Aorta (tissue), 5 donors: ENCODE results near the gene SASH3. TPM values are rescaled to one million over a fixed set of nuclear protein-coding genes. Genes with fewer than 3 reads are reported as not detected.

Source experiments
- ATAC-seq: fragments of 200-7000 bp; cut with Tn5 transposase; one replicate; pipeline ENCODE4 v1.9.1; 2022; ENCODE audit warnings: moderate library complexity; ENCODE audit not compliant: low FRiP score
- DNase-seq, 2 donors: peaks; one replicate each; pipeline ENCODE4 v3.0.0-alpha.2; 2020
- H3K27ac ChIP-seq, 2 donors: one replicate each; pipeline ENCODE4 v1.5.1; 2013; ENCODE audit warnings: low read length in 2 of 2, mild to moderate bottlenecking in 2 of 2, moderate library complexity in 2 of 2, control low read depth in 1 of 2, inconsistent platforms in 1 of 2, low read depth in 1 of 2
- H3K27me3 ChIP-seq, 2 donors: one replicate each; pipeline ENCODE4 v1.6.1; 2013; ENCODE audit warnings: control low read depth in 1 of 2, low read length in 1 of 2, mild to moderate bottlenecking in 1 of 2, moderate library complexity in 1 of 2; ENCODE audit not compliant: insufficient read depth in 2 of 2, control insufficient read depth in 1 of 2
- H3K36me3 ChIP-seq, 2 donors: one replicate each; pipeline ENCODE4 v1.6.1; 2013; ENCODE audit warnings: control low read depth in 1 of 2, low read length in 1 of 2, mild to moderate bottlenecking in 1 of 2; ENCODE audit not compliant: insufficient read depth in 2 of 2, control insufficient read depth in 1 of 2
- H3K4me1 ChIP-seq, 2 donors: one replicate each; pipeline ENCODE4 v1.6.1; 2013; ENCODE audit warnings: low read length in 2 of 2, control low read depth in 1 of 2, mild to moderate bottlenecking in 1 of 2, moderate library complexity in 1 of 2; ENCODE audit not compliant: insufficient read depth in 2 of 2, control insufficient read depth in 1 of 2
- H3K4me3 ChIP-seq, 2 donors: one replicate each; pipeline ENCODE4 v1.5.1; 2013; ENCODE audit warnings: low read length in 2 of 2, control low read depth in 1 of 2, mild to moderate bottlenecking in 1 of 2
- H3K9me3 ChIP-seq: one replicate; pipeline ENCODE4 v1.6.1; 2013; ENCODE audit warnings: mild to moderate bottlenecking, low read length; ENCODE audit not compliant: control insufficient read depth
- WGBS, 2 donors: extraction: QIAGEN DNeasy Blood & Tissue Kit; methylation state at CpG; one replicate each; pipeline ENCODE4 v1.1.7; 2013; 5-methylcytosine and 5-hydroxymethylcytosine counted together
- intact Hi-C, 2 donors: fragments of 100-400 bp; cut with DNase I; formaldehyde crosslinking; loops; one replicate each; pipeline versions ENCODE4 v1.14.2 to v1.15.0; 2022
- polyA plus RNA-seq, 2 donors: library from polyadenylated mRNA; stranded (reverse); fragments of 200-250 nt; gene quantifications; one replicate each; pipeline ENCODE4 v1.2.3, GENCODE V29; 2013
- total RNA-seq, 2 donors: library from RNA; stranded (reverse); fragmentation: NEBNext Ultra II Directional; extraction: Animal tissue kit (Norgen Biotek cat#: 25700); gene quantifications; one replicate each; pipeline ENCODE4 v1.2.1, GENCODE V29; 2021
- donor health status: healthy with polysubstance abuse.
- donor health status: Bipolar disorder and iron deficiency.
- donor health status: DM: no; HTN: no; CAD: no.
- donor health status: DM: no; HTN: no; CAD: no.
- donor health status: DM: yes; HTN: yes; CAD: no.

Gene SASH3
- total and polyA plus RNA-seq, 4 donors = 0.90 to 16.1 (median 10.5) TPM

- WGBS, 2 donors = 88 to 92% methylated on average over 8 of the region's 8 CpGs
- DNase-seq (peak in 1 of 2 donors; percentile 39), ATAC-seq (no peak)
- Histone ChIP-seq H3K4me3 (no peak overlapping the region), H3K27ac (no peak overlapping the region), H3K4me1 (peaks cover 0 to 1% of the 10 kb centered on the region in 2 donors), H3K36me3 (no peaks in the 10 kb centered on the region), H3K27me3 (no peaks in the 10 kb centered on the region), H3K9me3 (no peaks in the 10 kb centered on the region)
- intact Hi-C loops = no loop called here
These were observed 28.8 kb upstream of the SASH3 start for GRCh38 chrX:129750971-129751370.

- no peak for ATAC-seq
- DNase-seq = peak in 1 of 2 donors; percentile 59
- 49% methylated on average over 22 of the region's 22 CpGs for WGBS, 2 donors
These were observed 25.4 kb upstream of the SASH3 start for GRCh38 chrX:129754056-129755024.

GRCh38 chrX:129755779-129756650, 23.7 kb upstream of the SASH3 start:
- Histone ChIP-seq H3K27me3 (no peaks in the 10 kb centered on the region), H3K4me3 (no peak overlapping the region), H3K4me1 (no peaks in the 10 kb centered on the region), H3K27ac (no peak overlapping the region), H3K9me3 (no peaks in the 10 kb centered on the region), H3K36me3 (no peaks in the 10 kb centered on the region)
- ATAC-seq (no peak), DNase-seq (peak in 1 of 2 donors; percentile 70)
- WGBS, 2 donors = 82 to 88% methylated on average over 18 of the region's 18 CpGs
- intact Hi-C loops = no loop called here

More at GRCh38 chrX:129754056-129755024, 25.4 kb upstream of the SASH3 start:
- Histone ChIP-seq H3K36me3 (no peaks in the 10 kb centered on the region), H3K27me3 (no peaks in the 10 kb centered on the region), H3K4me1 (no peaks in the 10 kb centered on the region), H3K4me3 (no peak overlapping the region), H3K9me3 (no peaks in the 10 kb centered on the region), H3K27ac (no peak overlapping the region)
- intact Hi-C loops = no loop called here

- Histone ChIP-seq H3K4me3 (no peak overlapping the region), H3K27ac (no peak overlapping the region), H3K9me3 (no peaks in the 10 kb centered on the region), H3K4me1 (no peaks in the 10 kb centered on the region), H3K36me3 (no peaks in the 10 kb centered on the region), H3K27me3 (no peaks in the 10 kb centered on the region)
- ATAC-seq = peak; percentile 33
- DNase-seq = peak in 1 of 2 donors; percentile 67
- intact Hi-C loops = no loop called here
- WGBS, 2 donors = 65 to 69% methylated on average over 14 of the region's 14 CpGs
These were observed 20.1 kb upstream of the SASH3 start for GRCh38 chrX:129759576-129760061.

- intact Hi-C loops = no loop called here
- no peaks in the 10 kb centered on the region for H3K9me3 ChIP-seq
- H3K36me3 ChIP-seq = no peaks in the 10 kb centered on the region
- no peaks in the 10 kb centered on the region for H3K4me1 ChIP-seq
- no peak overlapping the region for H3K27ac ChIP-seq
- H3K4me3 ChIP-seq = no peak overlapping the region
- 66 to 80% methylated on average over 9 of the region's 9 CpGs for WGBS, 2 donors
- DNase-seq = no peak
- peak; percentile 30 for ATAC-seq
- H3K27me3 ChIP-seq = no peaks in the 10 kb centered on the region
These were observed 19.6 kb upstream of the SASH3 start for GRCh38 chrX:129760155-129760554.

GRCh38 chrX:129760981-129761380, 18.8 kb upstream of the SASH3 start:
- ATAC-seq = no peak
- DNase-seq = no peak
- no peaks in the 10 kb centered on the region for H3K9me3 ChIP-seq
- H3K27me3 ChIP-seq = no peaks in the 10 kb centered on the region
- no peak overlapping the region for H3K4me3 ChIP-seq
- H3K36me3 ChIP-seq = no peaks in the 10 kb centered on the region
- 91 to 98% methylated on average over 6 of the region's 6 CpGs for WGBS, 2 donors
- no peak overlapping the region for H3K27ac ChIP-seq
- no peaks in the 10 kb centered on the region for H3K4me1 ChIP-seq
- intact Hi-C loops = no loop called here

GRCh38 chrX:129761596-129761995, 18.2 kb upstream of the SASH3 start:
- Histone ChIP-seq H3K27ac (no peak overlapping the region), H3K36me3 (no peaks in the 10 kb centered on the region), H3K4me3 (no peak overlapping the region), H3K27me3 (no peaks in the 10 kb centered on the region), H3K9me3 (no peaks in the 10 kb centered on the region), H3K4me1 (no peaks in the 10 kb centered on the region)
- WGBS, 2 donors = 86 to 97% methylated on average over 4 of the region's 4 CpGs
- DNase-seq (no peak), ATAC-seq (no peak)
- intact Hi-C loops = no loop called here

- WGBS, 2 donors = 78 to 93% methylated on average over 3 of the region's 3 CpGs
- Histone ChIP-seq H3K27ac (no peak overlapping the region), H3K9me3 (no peaks in the 10 kb centered on the region), H3K4me1 (no peaks in the 10 kb centered on the region), H3K27me3 (no peaks in the 10 kb centered on the region), H3K36me3 (no peaks in the 10 kb centered on the region), H3K4me3 (no peak overlapping the region)
- no peak for ATAC-seq
- intact Hi-C loops = no loop called here
- no peak for DNase-seq
These were observed 17.3 kb upstream of the SASH3 start for GRCh38 chrX:129762448-129762847.
